Trophoblast cell (in vitro differentiated cells and primary cell): Measurements from ENCODE around the gene HOMER2.

Source experiments
- DNase-seq, 2 donors: peaks; one replicate each; pipeline ENCODE4 v3.0.0-alpha.2; 2016
- H2AFZ ChIP-seq: 2 replicates; pipeline ENCODE4 v1.6.1; 2013; ENCODE audit warnings: low read length, moderate library complexity, mild to moderate bottlenecking; ENCODE audit not compliant: insufficient read depth, poor library complexity
- H2AK5ac ChIP-seq: 2 replicates; pipeline ENCODE4 v1.6.1; 2013; ENCODE audit warnings: mild to moderate bottlenecking, low read length
- H2BK120ac ChIP-seq: 2 replicates; pipeline ENCODE4 v1.6.1; 2013; ENCODE audit warnings: low read length, mild to moderate bottlenecking, moderate library complexity; ENCODE audit not compliant: insufficient read depth, poor library complexity
- H2BK12ac ChIP-seq: 2 replicates; pipeline ENCODE4 v1.6.1; 2013; ENCODE audit warnings: mild to moderate bottlenecking, low read length, moderate library complexity
- H2BK5ac ChIP-seq: 2 replicates; pipeline ENCODE4 v1.6.1; 2013; ENCODE audit warnings: low read length, low read depth, moderate library complexity, mild to moderate bottlenecking; ENCODE audit not compliant: poor library complexity
- H3K14ac ChIP-seq: 2 replicates; pipeline ENCODE4 v1.6.1; 2013; ENCODE audit warnings: mild to moderate bottlenecking, low read length
- H3K18ac ChIP-seq: 2 replicates; pipeline ENCODE4 v1.6.1; 2013; ENCODE audit warnings: mild to moderate bottlenecking, low read length
- H3K23ac ChIP-seq: 2 replicates; pipeline ENCODE4 v1.6.1; 2013; ENCODE audit warnings: low read length
- H3K27ac ChIP-seq: 2 replicates; pipeline ENCODE4 v1.5.1; 2013; ENCODE audit warnings: low read depth, mild to moderate bottlenecking, inconsistent platforms, low read length, moderate library complexity
- H3K27me3 ChIP-seq: 2 replicates; pipeline ENCODE4 v1.6.1; 2013; ENCODE audit warnings: inconsistent platforms, mild to moderate bottlenecking, low read length, moderate library complexity; ENCODE audit not compliant: insufficient read depth
- H3K36me3 ChIP-seq, 2 experiments: 1 replicate in 1 of 2; 2 replicates in 1 of 2; pipeline ENCODE4 v1.6.1; 2013; ENCODE audit warnings: low read length in 2 of 2, mild to moderate bottlenecking in 2 of 2, moderate library complexity in 1 of 2; ENCODE audit not compliant: insufficient read depth in 2 of 2, control insufficient read depth in 1 of 2
- H3K4ac ChIP-seq: 2 replicates; pipeline ENCODE4 v1.6.1; 2013; ENCODE audit warnings: low read depth, mild to moderate bottlenecking, low read length, moderate library complexity
- H3K4me1 ChIP-seq, 2 experiments: 1 replicate in 1 of 2; 2 replicates in 1 of 2; pipeline ENCODE4 v1.6.1; 2013; ENCODE audit warnings: low read length in 2 of 2, mild to moderate bottlenecking in 2 of 2, moderate library complexity in 1 of 2; ENCODE audit not compliant: insufficient read depth in 2 of 2, control insufficient read depth in 1 of 2
- H3K4me2 ChIP-seq: 2 replicates; pipeline ENCODE4 v1.6.1; 2013; ENCODE audit warnings: inconsistent platforms, mild to moderate bottlenecking, low read length, moderate library complexity
- H3K4me3 ChIP-seq: 2 replicates; pipeline ENCODE4 v1.5.1; 2013; ENCODE audit warnings: mild to moderate bottlenecking, low read depth, low read length, inconsistent platforms
- H3K79me1 ChIP-seq: one replicate; pipeline ENCODE4 v1.6.1; 2013; ENCODE audit warnings: low read length
- H3K79me2 ChIP-seq: 2 replicates; pipeline ENCODE4 v1.6.1; 2013; ENCODE audit warnings: low read length, mild to moderate bottlenecking; ENCODE audit not compliant: control insufficient read depth, insufficient read depth, poor library complexity
- H3K9ac ChIP-seq: 2 replicates; pipeline ENCODE4 v1.6.1; 2013; ENCODE audit warnings: mild to moderate bottlenecking, low read length
- H3K9me3 ChIP-seq: 2 replicates; pipeline ENCODE4 v1.6.1; 2013; ENCODE audit warnings: low read depth, mild to moderate bottlenecking, control low read depth, inconsistent platforms, low read length; ENCODE audit not compliant: insufficient read depth
- H4K12ac ChIP-seq: 2 replicates; pipeline ENCODE4 v1.6.1; 2013; ENCODE audit warnings: low read depth, mild to moderate bottlenecking, low read length, moderate library complexity
- H4K8ac ChIP-seq: 2 replicates; pipeline ENCODE4 v1.6.1; 2013; ENCODE audit warnings: low read depth, mild to moderate bottlenecking, low read length, moderate library complexity
- H4K91ac ChIP-seq: one replicate; pipeline ENCODE4 v1.6.1; 2013; ENCODE audit warnings: low read depth, mild to moderate bottlenecking, low read length, moderate library complexity
- WGBS: extraction: QIAGEN DNeasy Blood & Tissue Kit; methylation state at CpG from one replicate; pipeline ENCODE4 v1.1.7; 2013; ENCODE audit warnings: missing lambda C conversion rate; ENCODE audit not compliant: insufficient read length, insufficient coverage; ENCODE audit errors: extremely low coverage; 5-methylcytosine and 5-hydroxymethylcytosine counted together

The HOMER2 gene

DNA sequence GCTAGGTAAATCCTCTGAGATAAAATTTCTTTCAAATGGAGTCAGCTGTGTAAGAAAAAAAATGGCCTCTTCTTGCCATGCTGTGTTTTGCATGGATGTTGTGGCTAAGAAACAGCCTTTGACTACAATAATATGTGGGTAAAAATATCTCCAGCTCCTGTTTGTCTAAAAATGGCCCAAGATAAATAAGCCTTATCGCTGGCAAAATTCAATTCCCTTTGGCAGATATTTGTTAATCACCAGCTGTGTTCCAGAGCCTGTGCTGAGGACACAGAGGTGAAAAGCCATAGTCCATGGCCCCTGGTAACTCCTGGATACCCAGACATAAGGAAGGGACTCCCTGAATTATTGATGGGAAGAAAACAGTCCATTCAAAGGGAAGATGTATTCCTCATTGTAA is 18.2 kb upstream of the HOMER2 start:
- H3K18ac ChIP-seq: no peak overlapping the region
- H3K4ac ChIP-seq: no peak overlapping the region
- H2BK120ac ChIP-seq: no peak overlapping the region
- no peak overlapping the region for H2BK5ac ChIP-seq
- no peak overlapping the region for H3K9ac ChIP-seq
- no peaks in the 10 kb centered on the region for H3K9me3 ChIP-seq
- no peak overlapping the region for H2AK5ac ChIP-seq
- no peak overlapping the region for H3K14ac ChIP-seq
- H3K79me2 ChIP-seq: no peaks in the 10 kb centered on the region
- peaks cover 0 to 1% of the 10 kb centered on the region in 2 experiments for H3K4me1 ChIP-seq
- H3K4me3 ChIP-seq: no peak overlapping the region
- H3K36me3 ChIP-seq: no peaks in the 10 kb centered on the region
- H3K27me3 ChIP-seq: no peaks in the 10 kb centered on the region
- H2BK12ac ChIP-seq: no peak overlapping the region
- no peak overlapping the region for H4K8ac ChIP-seq
- no peak overlapping the region for H4K91ac ChIP-seq
- H3K23ac ChIP-seq: no peak overlapping the region
- peaks cover 2% of the 10 kb centered on the region for H3K79me1 ChIP-seq
- no peak for DNase-seq
- H4K12ac ChIP-seq: no peak overlapping the region
- WGBS: no CpG with 5 or more reads among the region's 1 CpG
- H3K27ac ChIP-seq: no peak overlapping the region
- no peak overlapping the region for H3K4me2 ChIP-seq
- no peak overlapping the region for H2AFZ ChIP-seq

DNA sequence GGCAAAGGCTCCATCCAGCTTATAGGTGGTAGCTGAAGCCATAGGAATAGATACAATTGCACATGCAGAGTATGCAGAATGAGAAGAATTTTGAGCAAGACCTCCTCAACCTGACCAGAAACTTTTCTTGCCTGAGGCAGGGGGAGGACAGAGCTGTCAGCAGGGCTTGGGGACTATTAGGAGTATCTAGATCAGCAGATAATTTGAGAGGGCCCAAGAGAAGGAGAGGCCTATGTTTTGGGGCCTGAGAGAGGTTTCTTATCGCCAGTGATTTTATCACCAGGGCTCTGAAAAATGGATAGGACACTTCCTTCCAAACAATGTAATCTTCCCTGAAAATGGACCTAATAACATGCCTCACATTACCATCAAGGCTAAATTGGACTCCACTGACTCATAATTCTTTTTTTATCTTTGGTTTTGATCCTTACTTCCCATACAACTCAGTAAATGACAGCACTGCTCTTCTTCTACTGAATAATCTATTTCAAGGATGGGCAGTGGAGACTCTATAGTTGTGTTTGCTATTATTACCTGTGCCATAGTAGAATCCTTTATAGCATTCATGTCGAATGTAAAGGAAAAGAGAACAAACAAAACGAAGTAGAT is 17.7 kb upstream of the HOMER2 start:
- no peak overlapping the region for H3K27ac ChIP-seq
- H2AFZ ChIP-seq: no peak overlapping the region
- no peaks in the 10 kb centered on the region for H3K27me3 ChIP-seq
- H3K36me3 ChIP-seq: no peaks in the 10 kb centered on the region
- peaks cover 2% of the 10 kb centered on the region for H3K79me1 ChIP-seq
- H4K12ac ChIP-seq: no peak overlapping the region
- no peaks in the 10 kb centered on the region for H3K79me2 ChIP-seq
- no peak overlapping the region for H2BK120ac ChIP-seq
- no peak overlapping the region for H3K4me2 ChIP-seq
- no CpG with 5 or more reads among the region's 3 CpGs for WGBS
- no peak overlapping the region for H4K8ac ChIP-seq
- peak overlapping the region; percentile 78 for H3K23ac ChIP-seq
- no peak overlapping the region for H3K18ac ChIP-seq
- no peak overlapping the region for H2AK5ac ChIP-seq
- peaks cover 0 to 1% of the 10 kb centered on the region in 2 experiments for H3K4me1 ChIP-seq
- no peak overlapping the region for H2BK5ac ChIP-seq
- H3K4ac ChIP-seq: no peak overlapping the region
- no peak overlapping the region for H3K14ac ChIP-seq
- H3K4me3 ChIP-seq: no peak overlapping the region
- no peaks in the 10 kb centered on the region for H3K9me3 ChIP-seq
- no peak overlapping the region for H4K91ac ChIP-seq
- H2BK12ac ChIP-seq: no peak overlapping the region
- DNase-seq: peak; percentile 13 to 34
- no peak overlapping the region for H3K9ac ChIP-seq

DNA sequence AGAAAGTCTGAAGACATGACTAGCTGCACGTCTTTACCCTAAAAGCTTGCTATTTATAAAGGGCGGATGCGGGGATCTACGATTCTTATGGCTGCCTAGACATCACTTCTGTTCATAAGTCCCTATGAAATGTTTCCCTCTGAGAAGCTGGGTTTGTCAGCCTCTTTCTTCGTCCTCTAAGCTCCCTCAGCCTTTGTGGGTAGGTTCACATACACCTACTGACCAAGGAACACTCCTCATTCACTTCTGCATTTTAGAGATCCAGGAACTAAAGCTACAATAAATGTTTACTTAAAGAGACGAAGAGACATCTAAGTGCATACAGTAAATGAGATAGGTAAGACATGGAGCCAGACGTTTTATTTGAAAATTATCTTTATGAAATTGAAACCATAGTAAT is 16.8 kb upstream of the HOMER2 start:
- Histone ChIP-seq H2BK5ac (no peak overlapping the region), H4K12ac (no peak overlapping the region), H3K4ac (no peak overlapping the region), H3K36me3 (no peaks in the 10 kb centered on the region), H2BK12ac (no peak overlapping the region), H4K91ac (no peak overlapping the region), H3K18ac (no peak overlapping the region), H3K27me3 (no peaks in the 10 kb centered on the region), H3K4me2 (no peak overlapping the region), H3K9ac (no peak overlapping the region), H3K79me1 (peaks cover 2% of the 10 kb centered on the region), H3K14ac (no peak overlapping the region), H3K9me3 (no peaks in the 10 kb centered on the region), H2AFZ (no peak overlapping the region), H3K4me1 (peaks cover 0 to 1% of the 10 kb centered on the region in 2 experiments), H2AK5ac (no peak overlapping the region), H3K27ac (no peak overlapping the region), H3K23ac (no peak overlapping the region), H4K8ac (no peak overlapping the region), H3K79me2 (no peaks in the 10 kb centered on the region), H2BK120ac (no peak overlapping the region), H3K4me3 (no peak overlapping the region)
- WGBS: no CpG with 5 or more reads among the region's 7 CpGs
- no peak for DNase-seq

DNA sequence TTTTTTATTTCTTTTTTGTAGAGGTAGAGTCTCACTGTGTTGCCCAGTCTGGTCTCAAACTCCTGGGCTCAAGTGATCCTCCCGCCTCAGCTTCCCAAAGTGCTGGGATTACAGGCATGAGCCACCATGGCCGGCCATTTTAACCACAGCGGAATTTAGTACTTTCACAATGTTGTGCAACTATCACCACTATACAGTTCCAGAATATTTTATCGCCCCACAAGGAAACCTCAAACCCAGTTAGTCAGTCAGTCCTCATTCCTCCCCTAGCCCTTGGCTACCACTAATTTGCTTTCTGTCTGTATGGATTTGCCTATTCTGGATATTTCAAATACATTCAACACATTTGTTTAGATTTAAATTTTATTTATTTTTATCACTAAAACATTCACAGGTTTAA is 15.5 kb upstream of the HOMER2 start:
- no peak overlapping the region for H2AK5ac ChIP-seq
- no peak overlapping the region for H3K27ac ChIP-seq
- H2BK5ac ChIP-seq: no peak overlapping the region
- peaks cover 2% of the 10 kb centered on the region for H3K79me1 ChIP-seq
- no peak overlapping the region for H3K4me2 ChIP-seq
- H4K12ac ChIP-seq: no peak overlapping the region
- no peak overlapping the region for H3K4ac ChIP-seq
- H3K14ac ChIP-seq: no peak overlapping the region
- H2AFZ ChIP-seq: no peak overlapping the region
- H3K9me3 ChIP-seq: no peaks in the 10 kb centered on the region
- no peak overlapping the region for H3K23ac ChIP-seq
- no peaks in the 10 kb centered on the region for H3K36me3 ChIP-seq
- H3K4me1 ChIP-seq: peaks cover 0 to 1% of the 10 kb centered on the region in 2 experiments
- H2BK120ac ChIP-seq: no peak overlapping the region
- H4K8ac ChIP-seq: no peak overlapping the region
- H3K9ac ChIP-seq: no peak overlapping the region
- no CpG with 5 or more reads among the region's 4 CpGs for WGBS
- no peaks in the 10 kb centered on the region for H3K27me3 ChIP-seq
- H3K18ac ChIP-seq: no peak overlapping the region
- peak; percentile 9 to 39 for DNase-seq
- no peak overlapping the region for H3K4me3 ChIP-seq
- H3K79me2 ChIP-seq: no peaks in the 10 kb centered on the region
- no peak overlapping the region for H2BK12ac ChIP-seq
- no peak overlapping the region for H4K91ac ChIP-seq
